Measurements from ENCODE around the gene GSAP.
A peak's percentile ranks its signal among the peaks of the same experiment; 100 is the strongest.

GSAP gene

GRCh38 chr7:77406421-77406820, 9.7 kb downstream of the GSAP start:
- no peak for DNase-seq

- DNase-seq: no peak
Measured at GRCh38 chr7:77404641-77405040, 11.5 kb downstream of the GSAP start.

- DNase-seq: no peak
Measured at GRCh38 chr7:77403957-77404356, 12.2 kb downstream of the GSAP start.

- DNase-seq: no peak
Measured at GRCh38 chr7:77402818-77403217, 13.3 kb downstream of the GSAP start.

- DNase-seq: no peak
Measured at GRCh38 chr7:77401002-77401401, 15.1 kb downstream of the GSAP start.

GRCh38 chr7:77399816-77400215, 16.3 kb downstream of the GSAP start:
- DNase-seq: no peak

- no peak for DNase-seq
Measured at GRCh38 chr7:77396894-77397547, 19.1 kb downstream of the GSAP start.

GRCh38 chr7:77395626-77396025, 20.5 kb downstream of the GSAP start:
- peak; percentile 81 for DNase-seq

- no peak for DNase-seq
Measured at GRCh38 chr7:77393954-77394353, 22.2 kb downstream of the GSAP start.

GRCh38 chr7:77393261-77393660, 22.9 kb downstream of the GSAP start:
- no peak for DNase-seq

GRCh38 chr7:77391230-77391629, 24.9 kb downstream of the GSAP start:
- no peak for DNase-seq

- no peak for DNase-seq
Measured at GRCh38 chr7:77388055-77388641, 28.0 kb downstream of the GSAP start.

GRCh38 chr7:77386165-77386822, 29.9 kb downstream of the GSAP start:
- no peak for DNase-seq

- DNase-seq: no peak
Measured at GRCh38 chr7:77383333-77383740, 32.8 kb downstream of the GSAP start.

- no peak for DNase-seq
Measured at GRCh38 chr7:77382532-77382931, 33.6 kb downstream of the GSAP start.

- no peak for DNase-seq
Measured at GRCh38 chr7:77378584-77378983, 37.6 kb downstream of the GSAP start.

GRCh38 chr7:77370606-77371005, 45.5 kb downstream of the GSAP start:
- no peak for DNase-seq

GRCh38 chr7:77368974-77369373, 47.2 kb downstream of the GSAP start:
- no peak for DNase-seq

- DNase-seq: no peak
Measured at GRCh38 chr7:77367976-77368375, 48.2 kb downstream of the GSAP start.

GRCh38 chr7:77362905-77363304, 53.2 kb downstream of the GSAP start:
- DNase-seq: no peak

- no peak for DNase-seq
Measured at GRCh38 chr7:77360969-77361368, 55.2 kb downstream of the GSAP start.

- DNase-seq: no peak
Measured at GRCh38 chr7:77360104-77360503, 56.0 kb downstream of the GSAP start.

GRCh38 chr7:77359599-77359998, 56.5 kb downstream of the GSAP start:
- DNase-seq: no peak

- no peak for DNase-seq
Measured at GRCh38 chr7:77354914-77355313, 61.2 kb downstream of the GSAP start.

GRCh38 chr7:77354484-77354883, 61.7 kb downstream of the GSAP start:
- DNase-seq: no peak

Measured in NCI-H2171 treated with DMSO at 0.1 percent for 48 hours (cell line).